GM12864 (cell line): ENCODE measurements around the gene APC.
"Not testable (repeated sequence)": the region's sequence is repeated elsewhere in the genome, so short reads cannot be mapped to it uniquely, and the experiment has no call there.

Experiments
- DNase-seq: peaks from one replicate; pipeline ENCODE4 v3.0.0-alpha.2; 2011; ENCODE audit warnings: low read depth
- H3K4me3 ChIP-seq: 2 replicates; pipeline ENCODE4 v1.5.1; 2011; ENCODE audit warnings: mild to moderate bottlenecking, low read depth, low read length, control low read depth
- TF ChIP-seq, protein P1 (sequence below): IDR thresholded peaks from 2 replicates; pipeline ENCODE4 v1.5.1; 2011; ENCODE audit warnings: low read depth, mild to moderate bottlenecking, moderate library complexity, low read length, control low read depth, inconsistent platforms; ENCODE audit errors: missing control alignments

The APC gene

DNA sequence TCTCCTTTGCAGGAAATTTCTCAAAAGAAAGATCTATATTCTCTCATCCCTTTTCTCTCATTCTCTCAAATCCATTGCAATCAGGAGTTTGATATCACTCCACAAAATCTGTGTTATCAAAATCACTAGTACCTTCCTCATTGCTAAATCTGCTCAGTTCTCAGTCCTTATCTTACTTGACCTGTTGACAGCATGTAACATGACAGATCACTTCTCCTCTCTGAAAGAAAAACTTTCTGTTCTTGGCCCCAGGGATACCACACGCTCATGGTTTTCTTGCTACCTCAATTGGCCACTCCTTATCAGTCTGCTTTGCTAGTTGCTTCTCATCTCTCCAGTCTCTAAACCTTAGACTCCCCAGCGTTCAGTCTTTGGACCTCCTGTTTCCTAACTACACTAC lies 145.5 kb downstream of the APC start:
- no peak for DNase-seq
- TF ChIP-seq, protein P1, sequence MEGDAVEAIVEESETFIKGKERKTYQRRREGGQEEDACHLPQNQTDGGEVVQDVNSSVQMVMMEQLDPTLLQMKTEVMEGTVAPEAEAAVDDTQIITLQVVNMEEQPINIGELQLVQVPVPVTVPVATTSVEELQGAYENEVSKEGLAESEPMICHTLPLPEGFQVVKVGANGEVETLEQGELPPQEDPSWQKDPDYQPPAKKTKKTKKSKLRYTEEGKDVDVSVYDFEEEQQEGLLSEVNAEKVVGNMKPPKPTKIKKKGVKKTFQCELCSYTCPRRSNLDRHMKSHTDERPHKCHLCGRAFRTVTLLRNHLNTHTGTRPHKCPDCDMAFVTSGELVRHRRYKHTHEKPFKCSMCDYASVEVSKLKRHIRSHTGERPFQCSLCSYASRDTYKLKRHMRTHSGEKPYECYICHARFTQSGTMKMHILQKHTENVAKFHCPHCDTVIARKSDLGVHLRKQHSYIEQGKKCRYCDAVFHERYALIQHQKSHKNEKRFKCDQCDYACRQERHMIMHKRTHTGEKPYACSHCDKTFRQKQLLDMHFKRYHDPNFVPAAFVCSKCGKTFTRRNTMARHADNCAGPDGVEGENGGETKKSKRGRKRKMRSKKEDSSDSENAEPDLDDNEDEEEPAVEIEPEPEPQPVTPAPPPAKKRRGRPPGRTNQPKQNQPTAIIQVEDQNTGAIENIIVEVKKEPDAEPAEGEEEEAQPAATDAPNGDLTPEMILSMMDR = no peak
- H3K4me3 ChIP-seq = no peak overlapping the region

- DNase-seq = no peak
- TF ChIP-seq, protein P1 = no peak
- no peak overlapping the region for H3K4me3 ChIP-seq
Observed at GRCh38 chr5:112885001-112885400, 147.3 kb downstream of the APC start.

DNA sequence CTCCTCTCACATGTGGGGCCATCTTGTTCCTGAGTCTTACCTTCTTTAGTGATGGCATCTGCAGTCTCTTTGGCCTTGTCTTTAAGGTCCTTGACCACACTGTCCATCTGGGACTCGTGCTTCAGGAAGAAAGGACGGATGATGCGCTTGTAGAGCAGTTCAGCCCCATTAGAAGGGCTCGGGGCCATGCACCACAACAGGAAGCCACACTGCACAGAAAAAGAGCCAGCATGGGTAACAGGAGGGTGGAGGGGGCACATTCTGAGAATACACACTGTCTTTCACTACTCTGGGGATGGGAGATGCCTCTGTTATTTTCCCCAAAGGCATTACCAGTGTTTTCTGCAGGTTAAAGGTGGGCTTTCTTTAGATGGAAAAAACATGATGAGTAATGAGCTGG lies 149.3 kb downstream of the APC start:
- H3K4me3 ChIP-seq = no peak overlapping the region
- TF ChIP-seq, protein P1 = no peak
- DNase-seq = no peak

DNA sequence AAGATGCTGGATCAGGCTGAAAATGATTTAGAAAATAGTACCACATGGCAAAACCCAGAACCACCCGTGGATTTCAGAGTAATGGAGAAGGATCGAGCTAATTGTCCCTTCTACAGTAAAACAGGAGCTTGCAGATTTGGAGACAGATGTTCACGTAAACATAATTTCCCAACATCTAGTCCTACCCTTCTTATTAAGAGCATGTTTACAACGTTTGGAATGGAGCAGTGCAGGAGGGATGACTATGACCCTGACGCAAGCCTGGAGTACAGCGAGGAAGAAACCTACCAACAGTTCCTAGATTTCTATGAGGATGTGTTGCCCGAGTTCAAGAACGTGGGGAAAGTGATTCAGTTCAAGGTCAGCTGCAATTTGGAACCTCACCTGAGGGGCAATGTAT lies 154.4 kb downstream of the APC start:
- DNase-seq, H3K4me3 ChIP-seq: not testable (repeated sequence)

DNA sequence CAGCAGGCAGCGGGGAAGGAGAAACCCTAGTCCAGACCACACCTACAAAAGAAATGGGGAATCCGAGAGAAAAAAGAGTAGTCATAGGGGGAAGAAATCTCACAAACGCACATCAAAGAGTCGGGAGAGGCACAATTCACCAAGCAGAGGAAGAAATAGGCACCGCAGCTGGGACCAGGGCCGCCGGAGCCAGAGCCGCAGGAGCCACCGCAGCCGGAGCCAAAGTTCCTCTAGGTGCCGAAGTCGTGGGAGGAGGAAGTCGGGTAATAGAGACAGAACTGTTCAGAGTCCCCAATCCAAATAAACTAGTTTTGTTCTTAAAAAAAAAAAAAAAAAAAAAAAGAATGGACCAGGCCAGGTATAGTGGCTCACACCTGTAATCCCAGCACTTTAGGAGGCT lies 155.1 kb downstream of the APC start:
- no peak for DNase-seq
- TF ChIP-seq, protein P1 = no peak
- no peak overlapping the region for H3K4me3 ChIP-seq

GRCh38 chr5:112895682-112896081 lies 158.0 kb downstream of the APC start:
- H3K4me3 ChIP-seq = no peak overlapping the region
- TF ChIP-seq, protein P1 = no peak
- no peak for DNase-seq
